ENCODE results near the gene SETD1B. TPM values are rescaled to one million over a fixed set of nuclear protein-coding genes. Genes with fewer than 3 reads are reported as not detected.

The SETD1B gene
- total RNA-seq, 1 donor from 2014 or later, result 7.9 TPM

GRCh38 chr12:121826318-121827150 lies 22.7 kb downstream of the SETD1B start:
- peaks cover 78% of the 10 kb centered on the region for H3K36me3 ChIP-seq

GRCh38 chr12:121827351-121828099 lies 23.7 kb downstream of the SETD1B start:
- Histone ChIP-seq H3K36me3 (peaks cover 76% of the 10 kb centered on the region), H3K27me3 (ENCODE audit: low read depth) (no peaks in the 10 kb centered on the region), H3K4me3 (no peak overlapping the region), H3K27ac (replicated peaks) (no peak overlapping the region), H3K4me1 (peaks cover 22% of the 10 kb centered on the region), H3K9me3 (replicated peaks) (no peaks in the 10 kb centered on the region)
- no peak for TF ChIP-seq CTCF (IDR thresholded peaks at IDR 0.05; ENCODE audit: borderline replicate concordance)
- intact Hi-C loops (cut with micrococcal nuclease), result no loop called here
- DNase-seq, result no peak

More at GRCh38 chr12:121826318-121827150, 22.7 kb downstream of the SETD1B start:
- H3K27me3 ChIP-seq (ENCODE audit: low read depth), result no peaks in the 10 kb centered on the region
- H3K27ac ChIP-seq (replicated peaks), result no peak overlapping the region
- no peak overlapping the region for H3K4me3 ChIP-seq
- no peak for TF ChIP-seq CTCF (IDR thresholded peaks at IDR 0.05; ENCODE audit: borderline replicate concordance)
- H3K9me3 ChIP-seq (replicated peaks), result no peaks in the 10 kb centered on the region
- DNase-seq, result no peak
- peaks cover 22% of the 10 kb centered on the region for H3K4me1 ChIP-seq
- intact Hi-C loops (cut with micrococcal nuclease), result no loop called here

GRCh38 chr12:121828306-121828705 lies 24.5 kb downstream of the SETD1B start:
- H3K36me3 ChIP-seq, result peaks cover 70% of the 10 kb centered on the region
- H3K4me3 ChIP-seq, result no peak overlapping the region
- H3K9me3 ChIP-seq (replicated peaks), result no peaks in the 10 kb centered on the region
- no peak for TF ChIP-seq CTCF (IDR thresholded peaks at IDR 0.05; ENCODE audit: borderline replicate concordance)
- no peaks in the 10 kb centered on the region for H3K27me3 ChIP-seq (ENCODE audit: low read depth)
- H3K27ac ChIP-seq (replicated peaks), result no peak overlapping the region
- DNase-seq, result no peak
- intact Hi-C loops (cut with micrococcal nuclease), result no loop called here
- peaks cover 22% of the 10 kb centered on the region for H3K4me1 ChIP-seq

GRCh38 chr12:121828826-121829225 lies 25.0 kb downstream of the SETD1B start:
- DNase-seq, result no peak
- intact Hi-C loops (cut with micrococcal nuclease), result no loop called here
- Histone ChIP-seq H3K4me1 (peaks cover 22% of the 10 kb centered on the region), H3K27me3 (ENCODE audit: low read depth) (no peaks in the 10 kb centered on the region), H3K4me3 (no peak overlapping the region), H3K9me3 (replicated peaks) (no peaks in the 10 kb centered on the region), H3K27ac (replicated peaks) (no peak overlapping the region), H3K36me3 (peaks cover 65% of the 10 kb centered on the region)
- no peak for TF ChIP-seq CTCF (IDR thresholded peaks at IDR 0.05; ENCODE audit: borderline replicate concordance)

- peak; percentile 9 for TF ChIP-seq CTCF (IDR thresholded peaks at IDR 0.05; ENCODE audit: borderline replicate concordance)
- intact Hi-C loops (cut with micrococcal nuclease), result no loop called here
- Histone ChIP-seq H3K9me3 (replicated peaks) (no peaks in the 10 kb centered on the region), H3K4me1 (peaks cover 22% of the 10 kb centered on the region), H3K27me3 (ENCODE audit: low read depth) (no peaks in the 10 kb centered on the region), H3K4me3 (no peak overlapping the region), H3K27ac (replicated peaks) (peak overlapping the region; percentile 39), H3K36me3 (peaks cover 59% of the 10 kb centered on the region)
- DNase-seq, result no peak
These were observed 25.6 kb downstream of the SETD1B start for GRCh38 chr12:121829250-121829918.
